Keratinocyte (primary cell): Measurements from ENCODE around the gene DYNC1I1.

Source experiments
- CTCF ChIP-seq, 3 experiments: IDR thresholded peaks in 1 of 3; conservative IDR thresholded peaks in 1 of 3; optimal IDR thresholded peaks in 1 of 3; 2 replicates in 2 of 3; 3 replicates in 1 of 3; pipeline versions ENCODE3 to v1.5.1; 2011; ENCODE audit warnings: low read length in 3 of 3, mild to moderate bottlenecking in 3 of 3, moderate library complexity in 2 of 3, control low read depth in 1 of 3, inconsistent platforms in 1 of 3; ENCODE audit not compliant: insufficient read depth in 2 of 3; ENCODE audit errors: extremely low read depth in 1 of 3
- EZH2 ChIP-seq: IDR thresholded peaks from one replicate; pipeline ENCODE4 v1.6.1; 2012; ENCODE audit warnings: inconsistent platforms, mild to moderate bottlenecking, low read length, moderate library complexity

DNA sequence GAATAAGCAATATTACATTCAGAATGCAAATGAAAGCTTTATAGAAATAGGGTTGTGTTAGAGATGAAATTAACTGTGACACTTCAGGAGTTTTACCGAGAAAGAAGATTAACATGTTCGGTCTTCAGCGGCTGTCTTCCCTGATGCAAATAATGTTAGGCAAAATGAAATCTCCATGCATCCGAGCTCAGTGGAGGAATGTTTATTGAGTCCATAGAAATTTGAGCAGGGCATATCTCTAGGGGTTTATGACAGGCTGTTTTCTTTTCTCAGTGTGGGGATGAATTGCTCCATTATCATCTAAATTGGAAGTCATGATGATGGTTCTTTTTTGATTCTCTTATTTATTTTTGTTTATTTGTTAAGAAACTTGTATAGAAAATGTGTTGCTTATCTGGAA lies 31.7 kb downstream of the DYNC1I1 start:
- TF ChIP-seq CTCF (optimal IDR thresholded peaks at IDR 0.05 in 1 of 3, IDR thresholded peaks at IDR 0.05 in 1 of 3, conservative IDR thresholded peaks at IDR 0.05 in 1 of 3; ENCODE audit: extremely low read depth in 1 of 3, insufficient read depth in 2 of 3, low read length in 3 of 3) (no peak), EZH2 (no peak)
